H9 (cell line): ENCODE measurements around the gene IRF4. TPM values are rescaled to one million over a fixed set of nuclear protein-coding genes. Genes with fewer than 3 reads are reported as not detected.

Experiments
- DNase-seq: peaks from one replicate; pipeline ENCODE4 v3.0.0-alpha.2; 2017
- H2AFZ ChIP-seq: one replicate; pipeline ENCODE4 v1.6.1; 2013; ENCODE audit warnings: mild to moderate bottlenecking, low read length, control low read depth, moderate library complexity
- H2AK5ac ChIP-seq: 2 replicates; pipeline ENCODE4 v1.6.1; 2013; ENCODE audit warnings: low read length, control low read depth, mixed read lengths; ENCODE audit not compliant: insufficient read length
- H2BK120ac ChIP-seq: one replicate; pipeline ENCODE4 v1.6.1; 2013; ENCODE audit warnings: low read depth, mild to moderate bottlenecking, low read length, control low read depth, inconsistent platforms; ENCODE audit not compliant: poor library complexity, severe bottlenecking
- H2BK12ac ChIP-seq: 2 replicates; pipeline ENCODE4 v1.6.1; 2013; ENCODE audit warnings: low read length, control low read depth, mixed read lengths, low read depth; ENCODE audit not compliant: insufficient read length
- H2BK15ac ChIP-seq: 2 replicates; pipeline ENCODE4 v1.6.1; 2013; ENCODE audit warnings: low read depth, low read length, control low read depth
- H2BK20ac ChIP-seq: one replicate; pipeline ENCODE4 v1.6.1; 2013; ENCODE audit warnings: low read depth, mild to moderate bottlenecking, low read length, control low read depth, inconsistent platforms; ENCODE audit not compliant: poor library complexity, severe bottlenecking
- H2BK5ac ChIP-seq: 2 replicates; pipeline ENCODE4 v1.6.1; 2013; ENCODE audit warnings: low read length, control low read depth, mixed read lengths; ENCODE audit not compliant: insufficient read length
- H3K14ac ChIP-seq: 2 replicates; pipeline ENCODE4 v1.6.1; 2013; ENCODE audit warnings: low read length, control low read depth; ENCODE audit not compliant: insufficient read depth
- H3K18ac ChIP-seq: 2 replicates; pipeline ENCODE4 v1.6.1; 2013; ENCODE audit warnings: low read depth, mild to moderate bottlenecking, mixed read lengths, low read length, control low read depth; ENCODE audit not compliant: insufficient read length
- H3K23ac ChIP-seq: 2 replicates; pipeline ENCODE4 v1.6.1; 2013; ENCODE audit warnings: low read length, control low read depth, mixed read lengths, low read depth; ENCODE audit not compliant: insufficient read length
- H3K23me2 ChIP-seq: 2 replicates; pipeline ENCODE4 v1.6.1; 2013; ENCODE audit warnings: low read depth, mild to moderate bottlenecking, mixed read lengths, low read length, control low read depth; ENCODE audit not compliant: insufficient read length, poor library complexity, severe bottlenecking
- H3K27ac ChIP-seq: 2 replicates; pipeline ENCODE4 v1.5.1; 2013; ENCODE audit warnings: low read length, control low read depth, mixed read lengths, low read depth; ENCODE audit not compliant: insufficient read length
- H3K27me3 ChIP-seq: 2 replicates; pipeline ENCODE4 v1.6.1; 2013; ENCODE audit warnings: low read length, control low read depth, inconsistent platforms; ENCODE audit not compliant: insufficient read depth
- H3K4ac ChIP-seq: 2 replicates; pipeline ENCODE4 v1.6.1; 2013; ENCODE audit warnings: low read depth, mild to moderate bottlenecking, control low read depth, inconsistent platforms, low read length, moderate library complexity
- H3K4me1 ChIP-seq: 2 replicates; pipeline ENCODE4 v1.6.1; 2013; ENCODE audit warnings: low read length, control low read depth, inconsistent platforms; ENCODE audit not compliant: insufficient read depth
- H3K4me2 ChIP-seq: 2 replicates; pipeline ENCODE4 v1.6.1; 2013; ENCODE audit warnings: low read length, control low read depth, mixed read lengths; ENCODE audit not compliant: insufficient read length, insufficient read depth
- H3K56ac ChIP-seq: 2 replicates; pipeline ENCODE4 v1.6.1; 2013; ENCODE audit warnings: low read depth, mild to moderate bottlenecking, mixed read lengths, low read length, control low read depth; ENCODE audit not compliant: insufficient read length
- H3K79me1 ChIP-seq: 2 replicates; pipeline ENCODE4 v1.6.1; 2013; ENCODE audit warnings: low read depth, mild to moderate bottlenecking, moderate library complexity, low read length, control low read depth, inconsistent platforms; ENCODE audit not compliant: insufficient read depth, poor library complexity, severe bottlenecking
- H3K79me2 ChIP-seq: 2 replicates; pipeline ENCODE4 v1.6.1; 2013; ENCODE audit warnings: low read length, control low read depth, inconsistent platforms; ENCODE audit not compliant: insufficient read depth
- H3K9ac ChIP-seq: 2 replicates; pipeline ENCODE4 v1.6.1; 2013; ENCODE audit warnings: low read length, control low read depth, mixed read lengths; ENCODE audit not compliant: insufficient read length; ENCODE audit errors: extremely low read depth
- H3K9me3 ChIP-seq: one replicate; pipeline ENCODE4 v1.6.1; 2013; ENCODE audit warnings: low read depth, low read length, inconsistent platforms; ENCODE audit not compliant: control insufficient read depth
- H3T11ph ChIP-seq: one replicate; pipeline ENCODE4 v1.6.1; 2013; ENCODE audit warnings: mild to moderate bottlenecking, low read length, control low read depth, inconsistent platforms
- H4K20me1 ChIP-seq: one replicate; pipeline ENCODE4 v1.6.1; 2013; ENCODE audit not compliant: control insufficient read depth, insufficient read length, insufficient read depth
- H4K5ac ChIP-seq: 2 replicates; pipeline ENCODE4 v1.6.1; 2013; ENCODE audit warnings: low read depth, mild to moderate bottlenecking, mixed read lengths, low read length, control low read depth; ENCODE audit not compliant: insufficient read length
- H4K8ac ChIP-seq: replicated peaks from 2 replicates; pipeline ENCODE4 v1.6.1; 2013; ENCODE audit warnings: low read length, control low read depth, mixed read lengths, low read depth; ENCODE audit not compliant: insufficient read length
- H4K91ac ChIP-seq: 2 replicates; pipeline ENCODE4 v1.6.1; 2013; ENCODE audit warnings: low read depth, mild to moderate bottlenecking, moderate library complexity, mixed read lengths, low read length, control low read depth; ENCODE audit not compliant: insufficient read length
- H3K27ac Mint-ChIP-seq, 3 experiments: 2 replicates in 2 of 3; 3 replicates in 1 of 3; pipeline ENCODE4 v1.8.0; 2020 to 2021; ENCODE audit warnings: mixed read lengths in 3 of 3, mild to moderate bottlenecking in 1 of 3, moderate library complexity in 1 of 3
- H3K27me3 Mint-ChIP-seq: 2 replicates; pipeline ENCODE4 v1.8.0; 2021; ENCODE audit warnings: low read depth, mild to moderate bottlenecking, moderate library complexity, mixed read lengths
- H3K36me3 Mint-ChIP-seq, 3 experiments: 2 replicates in 2 of 3; 3 replicates in 1 of 3; pipeline ENCODE4 v1.8.0; 2020 to 2021; ENCODE audit warnings: low read depth in 3 of 3, mixed read lengths in 3 of 3; ENCODE audit not compliant: insufficient read depth in 1 of 3
- H3K4me1 Mint-ChIP-seq, 2 experiments: 2 replicates each; pipeline ENCODE4 v1.8.0; 2020; ENCODE audit warnings: mixed read lengths in 2 of 2
- H3K4me3 Mint-ChIP-seq, 2 experiments: 2 replicates in 1 of 2; 3 replicates in 1 of 2; pipeline ENCODE4 v1.8.0; 2020 to 2021; ENCODE audit warnings: mild to moderate bottlenecking in 2 of 2, mixed read lengths in 2 of 2, moderate library complexity in 1 of 2
- H3K9me3 Mint-ChIP-seq, 2 experiments: 2 replicates in 1 of 2; 3 replicates in 1 of 2; pipeline ENCODE4 v1.8.0; 2020; ENCODE audit warnings: mild to moderate bottlenecking in 2 of 2, mixed read lengths in 2 of 2, moderate library complexity in 1 of 2
- CTCF ChIP-seq: fragments of 200-600 bp; sonication (generic); conservative IDR thresholded peaks from 3 replicates; pipeline ENCODE4 v1.8.0; 2021; ENCODE audit warnings: antibody characterized with exemption, mild to moderate bottlenecking
- WGBS: extraction: QIAGEN DNeasy Blood & Tissue Kit; methylation state at CpG from one replicate; pipeline ENCODE4 v1.1.7; 2013; ENCODE audit warnings: missing lambda C conversion rate, low lambda C conversion rate, mixed read lengths; ENCODE audit not compliant: insufficient read length; ENCODE audit errors: extremely low coverage; 5-methylcytosine and 5-hydroxymethylcytosine counted together
- total RNA-seq: library from RNA; stranded (reverse); gene quantifications from 2 replicates; pipeline ENCODE4 v1.2.1, GENCODE V29; 2021

IRF4 gene
- total RNA-seq, 1 experiment from 2014 or later: 0.31 TPM

GRCh38 chr6:360764-361373 lies 30.7 kb upstream of the IRF4 start:
- no peak overlapping the region; the same call in 1 of the 2 replicates for H3K14ac ChIP-seq
- Mint-ChIP-seq H3K9me3 (peaks cover 95 to 100% of the 10 kb centered on the region in 2 experiments), H3K36me3 (peaks cover 25 to 35% (median 34%) of the 10 kb centered on the region in 3 experiments)

More at GRCh38 chr6:360764-361373, 30.7 kb upstream of the IRF4 start:
- no peaks in the 10 kb centered on the region for H3K27me3 ChIP-seq
- no peak for DNase-seq
- no peaks in the 10 kb centered on the region for H3K79me2 ChIP-seq
- peaks cover 18% of the 10 kb centered on the region for H3K27me3 Mint-ChIP-seq
- H2BK5ac ChIP-seq: no peak overlapping the region
- no peak for TF ChIP-seq CTCF
- no peak overlapping the region for H3K56ac ChIP-seq
- H3K9me3 ChIP-seq: peaks cover 71% of the 10 kb centered on the region
- H3K23ac ChIP-seq: no peak overlapping the region
- no peaks in the 10 kb centered on the region for H3K23me2 ChIP-seq
- H3K27ac ChIP-seq: no peak overlapping the region
- H4K91ac ChIP-seq: no peak overlapping the region
- no peak overlapping the region for H3K9ac ChIP-seq
- no peak overlapping the region for H2AFZ ChIP-seq
- H3K4me3 Mint-ChIP-seq: no peak overlapping the region
- H3K79me1 ChIP-seq: no peaks in the 10 kb centered on the region
- H3K4me2 ChIP-seq: no peak overlapping the region
- H2BK12ac ChIP-seq: no peak overlapping the region
- no peak overlapping the region for H2AK5ac ChIP-seq
- H3K4me1 ChIP-seq: no peaks in the 10 kb centered on the region
- no peak overlapping the region for H2BK20ac ChIP-seq
- no peak overlapping the region for H3K4ac ChIP-seq
- H3K18ac ChIP-seq: no peak overlapping the region
- no CpG with 5 or more reads among the region's 19 CpGs for WGBS
- no peaks in the 10 kb centered on the region for H4K20me1 ChIP-seq
- no peak overlapping the region for H2BK120ac ChIP-seq
- no peaks in the 10 kb centered on the region for H3K4me1 Mint-ChIP-seq
- H4K8ac ChIP-seq: no peak overlapping the region
- no peak overlapping the region for H4K5ac ChIP-seq
- no peak overlapping the region; a peak in 1 of 7 replicates for H3K27ac Mint-ChIP-seq
- H2BK15ac ChIP-seq: no peak overlapping the region
- H3T11ph ChIP-seq: no peak overlapping the region
